A673 (cell line): ENCODE results near the gene ZPR1.

ENCODE experiments used
- CTCF ChIP-seq: fragments of 300-800, 200-600 bp; sonication (generic); conservative IDR thresholded peaks from 2 replicates; pipeline ENCODE4 v1.5.1; 2017; ENCODE audit warnings: low read depth, mild to moderate bottlenecking, antibody characterized with exemption, low read length, moderate library complexity, mixed read lengths
- EZH2 ChIP-seq: fragments of 200-600 bp; sonication (generic); IDR thresholded peaks from 2 replicates; pipeline ENCODE4 v1.6.1; 2017; ENCODE audit warnings: borderline replicate concordance, low read depth, mild to moderate bottlenecking, mixed read lengths, antibody characterized with exemption, low read length; ENCODE audit not compliant: poor library complexity, severe bottlenecking

- TF ChIP-seq CTCF (no peak), EZH2 (no peak)
Observed at GRCh38 chr11:116730241-116730561, 57.6 kb downstream of the ZPR1 start.
